Measurements from ENCODE around the gene ADAMTSL1. TPM values are rescaled to one million over a fixed set of nuclear protein-coding genes. Genes with fewer than 3 reads are reported as not detected.

Gene ADAMTSL1
- polyA plus RNA-seq, 1 donor from 2014 or later = 1.1 TPM

DNA sequence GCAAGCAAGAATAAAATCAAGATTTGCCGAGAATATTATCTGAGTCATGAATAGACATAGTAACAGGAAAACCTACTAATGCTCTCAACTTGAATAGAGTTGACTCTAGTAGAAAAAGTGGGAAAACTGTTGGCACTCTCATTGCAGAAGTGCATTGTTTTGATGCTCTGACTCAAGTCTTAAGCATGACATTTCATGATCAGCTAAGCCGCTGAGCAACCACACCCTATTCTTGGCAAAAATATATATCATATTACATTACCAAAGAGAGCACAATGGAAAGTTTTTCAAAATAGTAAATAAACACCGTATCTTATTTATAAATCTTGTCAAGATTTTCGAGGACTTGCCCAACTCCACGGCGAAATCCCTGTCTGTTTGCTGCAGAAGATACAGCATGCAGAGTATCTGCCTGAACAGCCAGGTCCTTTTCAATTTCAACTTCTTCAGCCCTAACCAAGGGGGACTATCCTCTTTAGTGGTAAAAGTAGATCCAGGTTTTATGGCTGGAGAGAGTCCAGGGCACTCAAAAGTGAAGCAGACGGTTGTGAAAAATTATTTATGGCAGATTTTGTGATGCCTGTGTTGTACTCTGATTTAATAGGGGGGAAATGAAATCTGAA lies 13.9 kb upstream of the ADAMTSL1 start:
- Histone ChIP-seq H3K9me2 (ENCODE audit: insufficient read depth, low read length) (no peaks in the 10 kb centered on the region), H3K9me3 (ENCODE audit: low read length) (no peaks in the 10 kb centered on the region), H3K27ac (ENCODE audit: low read length) (no peak overlapping the region), H3F3A (ENCODE audit: insufficient read depth, low read length, poor library complexity, severe bottlenecking) (no peaks in the 10 kb centered on the region), H3K27me3 (ENCODE audit: insufficient read depth, low read depth, low read length) (no peaks in the 10 kb centered on the region), H3K9ac (ENCODE audit: low read length) (no peak overlapping the region), H3K4me2 (ENCODE audit: low read length) (no peak overlapping the region), H4K20me1 (ENCODE audit: insufficient read depth) (no peaks in the 10 kb centered on the region), H3K36me3 (ENCODE audit: insufficient read depth, low read length) (no peaks in the 10 kb centered on the region), H3K4me3 (ENCODE audit: low read length) (no peak overlapping the region), H3K79me2 (replicated peaks; ENCODE audit: insufficient read depth, low read length) (no peaks in the 10 kb centered on the region), H2AFZ (ENCODE audit: low read depth, low read length) (no peak overlapping the region)
- TF ChIP-seq EP300 (conservative IDR thresholded peaks at IDR 0.05; ENCODE audit: poor library complexity, severe bottlenecking) (no peak), POLR2AphosphoS5 (IDR thresholded peaks at IDR 0.05) (no peak), EZH2 (IDR thresholded peaks at IDR 0.05; ENCODE audit: borderline replicate concordance, insufficient read depth, low read length, poor library complexity, severe bottlenecking) (no peak), RAD21 (conservative IDR thresholded peaks at IDR 0.05) (no peak), TAF1 (IDR thresholded peaks at IDR 0.05; ENCODE audit: low read depth) (no peak), SMC3 (conservative IDR thresholded peaks at IDR 0.05; ENCODE audit: poor library complexity) (no peak), MXI1 (conservative IDR thresholded peaks at IDR 0.05; ENCODE audit: poor library complexity, severe bottlenecking) (no peak)
- TF ChIP-seq, protein P1, sequence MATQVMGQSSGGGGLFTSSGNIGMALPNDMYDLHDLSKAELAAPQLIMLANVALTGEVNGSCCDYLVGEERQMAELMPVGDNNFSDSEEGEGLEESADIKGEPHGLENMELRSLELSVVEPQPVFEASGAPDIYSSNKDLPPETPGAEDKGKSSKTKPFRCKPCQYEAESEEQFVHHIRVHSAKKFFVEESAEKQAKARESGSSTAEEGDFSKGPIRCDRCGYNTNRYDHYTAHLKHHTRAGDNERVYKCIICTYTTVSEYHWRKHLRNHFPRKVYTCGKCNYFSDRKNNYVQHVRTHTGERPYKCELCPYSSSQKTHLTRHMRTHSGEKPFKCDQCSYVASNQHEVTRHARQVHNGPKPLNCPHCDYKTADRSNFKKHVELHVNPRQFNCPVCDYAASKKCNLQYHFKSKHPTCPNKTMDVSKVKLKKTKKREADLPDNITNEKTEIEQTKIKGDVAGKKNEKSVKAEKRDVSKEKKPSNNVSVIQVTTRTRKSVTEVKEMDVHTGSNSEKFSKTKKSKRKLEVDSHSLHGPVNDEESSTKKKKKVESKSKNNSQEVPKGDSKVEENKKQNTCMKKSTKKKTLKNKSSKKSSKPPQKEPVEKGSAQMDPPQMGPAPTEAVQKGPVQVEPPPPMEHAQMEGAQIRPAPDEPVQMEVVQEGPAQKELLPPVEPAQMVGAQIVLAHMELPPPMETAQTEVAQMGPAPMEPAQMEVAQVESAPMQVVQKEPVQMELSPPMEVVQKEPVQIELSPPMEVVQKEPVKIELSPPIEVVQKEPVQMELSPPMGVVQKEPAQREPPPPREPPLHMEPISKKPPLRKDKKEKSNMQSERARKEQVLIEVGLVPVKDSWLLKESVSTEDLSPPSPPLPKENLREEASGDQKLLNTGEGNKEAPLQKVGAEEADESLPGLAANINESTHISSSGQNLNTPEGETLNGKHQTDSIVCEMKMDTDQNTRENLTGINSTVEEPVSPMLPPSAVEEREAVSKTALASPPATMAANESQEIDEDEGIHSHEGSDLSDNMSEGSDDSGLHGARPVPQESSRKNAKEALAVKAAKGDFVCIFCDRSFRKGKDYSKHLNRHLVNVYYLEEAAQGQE (IDR thresholded peaks at IDR 0.05; ENCODE audit: borderline replicate concordance) = no peak
- TF ChIP-seq, protein P2, sequence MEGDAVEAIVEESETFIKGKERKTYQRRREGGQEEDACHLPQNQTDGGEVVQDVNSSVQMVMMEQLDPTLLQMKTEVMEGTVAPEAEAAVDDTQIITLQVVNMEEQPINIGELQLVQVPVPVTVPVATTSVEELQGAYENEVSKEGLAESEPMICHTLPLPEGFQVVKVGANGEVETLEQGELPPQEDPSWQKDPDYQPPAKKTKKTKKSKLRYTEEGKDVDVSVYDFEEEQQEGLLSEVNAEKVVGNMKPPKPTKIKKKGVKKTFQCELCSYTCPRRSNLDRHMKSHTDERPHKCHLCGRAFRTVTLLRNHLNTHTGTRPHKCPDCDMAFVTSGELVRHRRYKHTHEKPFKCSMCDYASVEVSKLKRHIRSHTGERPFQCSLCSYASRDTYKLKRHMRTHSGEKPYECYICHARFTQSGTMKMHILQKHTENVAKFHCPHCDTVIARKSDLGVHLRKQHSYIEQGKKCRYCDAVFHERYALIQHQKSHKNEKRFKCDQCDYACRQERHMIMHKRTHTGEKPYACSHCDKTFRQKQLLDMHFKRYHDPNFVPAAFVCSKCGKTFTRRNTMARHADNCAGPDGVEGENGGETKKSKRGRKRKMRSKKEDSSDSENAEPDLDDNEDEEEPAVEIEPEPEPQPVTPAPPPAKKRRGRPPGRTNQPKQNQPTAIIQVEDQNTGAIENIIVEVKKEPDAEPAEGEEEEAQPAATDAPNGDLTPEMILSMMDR (IDR thresholded peaks at IDR 0.05; ENCODE audit: poor library complexity, severe bottlenecking) = no peak

DNA sequence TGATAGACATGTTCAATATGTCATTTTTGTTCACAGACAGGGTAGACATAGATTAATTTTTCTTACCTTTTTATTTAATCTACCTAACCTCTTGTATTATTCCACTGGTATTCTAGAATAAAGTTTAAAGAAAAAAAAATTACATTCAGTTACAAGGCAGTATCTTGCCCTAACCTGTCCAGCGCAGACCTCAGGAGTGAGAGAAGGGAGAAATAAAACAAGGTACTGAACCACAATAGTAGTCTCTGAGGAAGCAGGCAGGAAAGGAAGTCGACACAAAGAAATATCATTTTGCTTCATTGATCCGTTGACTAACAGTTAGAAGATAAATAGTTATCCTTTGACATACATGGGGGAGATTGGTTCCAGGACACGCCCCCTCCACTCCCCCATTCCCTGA lies 12.5 kb upstream of the ADAMTSL1 start:
- H3K36me3 ChIP-seq (ENCODE audit: insufficient read depth, low read length) = no peaks in the 10 kb centered on the region
- H3K4me2 ChIP-seq (ENCODE audit: low read length) = no peak overlapping the region
- H3K27ac ChIP-seq (ENCODE audit: low read length) = no peak overlapping the region
- H3F3A ChIP-seq (ENCODE audit: insufficient read depth, low read length, poor library complexity, severe bottlenecking) = no peaks in the 10 kb centered on the region
- no peaks in the 10 kb centered on the region for H3K27me3 ChIP-seq (ENCODE audit: insufficient read depth, low read depth, low read length)
- H3K79me2 ChIP-seq (replicated peaks; ENCODE audit: insufficient read depth, low read length) = no peaks in the 10 kb centered on the region
- no peak overlapping the region for H2AFZ ChIP-seq (ENCODE audit: low read depth, low read length)
- no peaks in the 10 kb centered on the region for H3K9me2 ChIP-seq (ENCODE audit: insufficient read depth, low read length)
- no peaks in the 10 kb centered on the region for H4K20me1 ChIP-seq (ENCODE audit: insufficient read depth)
- no peak overlapping the region for H3K9ac ChIP-seq (ENCODE audit: low read length)
- H3K4me3 ChIP-seq (ENCODE audit: low read length) = no peak overlapping the region
- no peaks in the 10 kb centered on the region for H3K9me3 ChIP-seq (ENCODE audit: low read length)
- TF ChIP-seq MXI1 (conservative IDR thresholded peaks at IDR 0.05; ENCODE audit: poor library complexity, severe bottlenecking) (no peak), RAD21 (conservative IDR thresholded peaks at IDR 0.05) (no peak), EZH2 (IDR thresholded peaks at IDR 0.05; ENCODE audit: borderline replicate concordance, insufficient read depth, low read length, poor library complexity, severe bottlenecking) (no peak), TAF1 (IDR thresholded peaks at IDR 0.05; ENCODE audit: low read depth) (no peak), SMC3 (conservative IDR thresholded peaks at IDR 0.05; ENCODE audit: poor library complexity) (no peak), POLR2AphosphoS5 (IDR thresholded peaks at IDR 0.05) (no peak), EP300 (conservative IDR thresholded peaks at IDR 0.05; ENCODE audit: poor library complexity, severe bottlenecking) (no peak)
- TF ChIP-seq, protein P2 (IDR thresholded peaks at IDR 0.05; ENCODE audit: poor library complexity, severe bottlenecking) = no peak
- TF ChIP-seq, protein P1 (IDR thresholded peaks at IDR 0.05; ENCODE audit: borderline replicate concordance) = no peak

Data from neural cell (in vitro differentiated cells).